ENCODE data around the gene ARHGEF6. TPM values are rescaled to one million over a fixed set of nuclear protein-coding genes. Genes with fewer than 3 reads are reported as not detected.

Gene ARHGEF6
- total RNA-seq, 1 experiment from 2014 or later, result 0.35 TPM

DNA sequence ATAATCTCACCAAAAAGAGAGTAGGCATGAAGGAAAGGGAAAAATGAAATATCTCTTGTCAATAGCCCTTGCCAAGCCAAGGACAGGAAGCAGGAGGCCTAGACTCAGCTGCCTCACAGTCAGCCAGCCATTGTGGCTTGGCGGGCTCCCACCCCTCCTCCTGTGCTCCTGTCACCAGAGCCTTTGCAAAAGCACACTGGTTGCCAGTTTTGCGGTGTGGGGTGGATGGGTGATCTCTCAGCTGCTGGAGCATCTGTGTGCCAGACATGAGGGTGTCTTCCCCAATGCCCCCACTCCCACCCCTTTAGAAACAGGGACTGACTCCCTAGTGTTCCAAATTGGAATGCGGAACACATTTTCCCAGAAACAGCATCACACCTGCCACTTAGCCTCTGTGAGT lies 26.1 kb downstream of the ARHGEF6 start:
- no peaks in the 10 kb centered on the region for H3K9me3 Mint-ChIP-seq (ENCODE audit: unreplicated experiment)

GRCh38 chrX:136752796-136753195 lies 27.9 kb downstream of the ARHGEF6 start:
- Mint-ChIP-seq H3K9me3 (ENCODE audit: unreplicated experiment) (no peaks in the 10 kb centered on the region), H3K36me3 (ENCODE audit: insufficient read depth, unreplicated experiment) (no peaks in the 10 kb centered on the region), H3K4me1 (ENCODE audit: insufficient read depth, unreplicated experiment) (peaks cover 6% of the 10 kb centered on the region), H3K4me3 (ENCODE audit: unreplicated experiment) (no peak overlapping the region), H3K27me3 (ENCODE audit: insufficient read depth, unreplicated experiment) (peaks cover 69% of the 10 kb centered on the region), H3K27ac (ENCODE audit: low read depth, unreplicated experiment) (no peak overlapping the region)
- intact Hi-C loops (cut with micrococcal nuclease), result no loop called here
- BruUV-seq (replicated peaks), result no TSS peak
- ChIA-PET CTCF (interaction anchor here (0.9 to 1.1 kb wide), 2 partner anchors 42 to 484 kb away, joined by 3 read pairs; no protein-coding TSS in a partner anchor), POLR2A (interaction anchor here (1.2 kb wide), 1 partner anchor 128 kb away, joined by 5 read pairs; the partner anchor contains the start of gene RBMX)
- DNase-seq (ENCODE audit: unreplicated experiment), result no peak
- no peak for TF ChIP-seq CTCF (IDR thresholded peaks at IDR 0.05; ENCODE audit: unreplicated experiment)

More for the DNA sequence above, 26.1 kb downstream of the ARHGEF6 start:
- ChIA-PET CTCF (no interaction called here), POLR2A (interaction anchor here (1.2 kb wide), 1 partner anchor 153 kb away, joined by 3 read pairs; no protein-coding TSS in a partner anchor)
- TF ChIP-seq CTCF (IDR thresholded peaks at IDR 0.05; ENCODE audit: unreplicated experiment), result no peak
- Mint-ChIP-seq H3K4me1 (ENCODE audit: insufficient read depth, unreplicated experiment) (peaks cover 6% of the 10 kb centered on the region), H3K4me3 (ENCODE audit: unreplicated experiment) (no peak overlapping the region), H3K36me3 (ENCODE audit: insufficient read depth, unreplicated experiment) (no peaks in the 10 kb centered on the region), H3K27me3 (ENCODE audit: insufficient read depth, unreplicated experiment) (peaks cover 63% of the 10 kb centered on the region), H3K27ac (ENCODE audit: low read depth, unreplicated experiment) (no peak overlapping the region)
- BruUV-seq (replicated peaks), result no TSS peak
- DNase-seq (ENCODE audit: unreplicated experiment), result no peak
- intact Hi-C loops (cut with micrococcal nuclease), result no loop called here

- H3K27ac Mint-ChIP-seq (ENCODE audit: low read depth, unreplicated experiment), result no peak overlapping the region
- DNase-seq (ENCODE audit: unreplicated experiment), result no peak
- H3K4me1 Mint-ChIP-seq (ENCODE audit: insufficient read depth, unreplicated experiment), result peaks cover 6% of the 10 kb centered on the region
- no peak overlapping the region for H3K4me3 Mint-ChIP-seq (ENCODE audit: unreplicated experiment)
- H3K36me3 Mint-ChIP-seq (ENCODE audit: insufficient read depth, unreplicated experiment), result no peaks in the 10 kb centered on the region
- ChIA-PET POLR2A (interaction anchor here (1.2 kb wide), 1 partner anchor 128 kb away, joined by 5 read pairs; the partner anchor contains the start of gene RBMX), CTCF (interaction anchor here (1.1 kb wide), 1 partner anchor 42 kb away, joined by 3 read pairs; no protein-coding TSS in a partner anchor)
- no peaks in the 10 kb centered on the region for H3K9me3 Mint-ChIP-seq (ENCODE audit: unreplicated experiment)
- BruUV-seq (replicated peaks), result no TSS peak
- H3K27me3 Mint-ChIP-seq (ENCODE audit: insufficient read depth, unreplicated experiment), result peaks cover 65% of the 10 kb centered on the region
- TF ChIP-seq CTCF (IDR thresholded peaks at IDR 0.05; ENCODE audit: unreplicated experiment), result no peak
- intact Hi-C loops (cut with micrococcal nuclease), result no loop called here
These were observed 28.4 kb downstream of the ARHGEF6 start for GRCh38 chrX:136752346-136752745.

- ChIA-PET CTCF (no interaction called here), POLR2A (interaction anchor here (0.7 kb wide), 1 partner anchor 224 kb away, joined by 4 read pairs; no protein-coding TSS in a partner anchor)
- DNase-seq (ENCODE audit: unreplicated experiment), result peak; percentile 33
- Mint-ChIP-seq H3K9me3 (ENCODE audit: unreplicated experiment) (no peaks in the 10 kb centered on the region), H3K4me3 (ENCODE audit: unreplicated experiment) (no peak overlapping the region), H3K36me3 (ENCODE audit: insufficient read depth, unreplicated experiment) (no peaks in the 10 kb centered on the region), H3K4me1 (ENCODE audit: insufficient read depth, unreplicated experiment) (peaks cover 6% of the 10 kb centered on the region), H3K27ac (ENCODE audit: low read depth, unreplicated experiment) (no peak overlapping the region), H3K27me3 (ENCODE audit: insufficient read depth, unreplicated experiment) (peaks cover 45% of the 10 kb centered on the region)
- BruUV-seq (replicated peaks), result no TSS peak
- intact Hi-C loops (cut with micrococcal nuclease), result no loop called here
- no peak for TF ChIP-seq CTCF (IDR thresholded peaks at IDR 0.05; ENCODE audit: unreplicated experiment)
These were observed 30.4 kb downstream of the ARHGEF6 start for GRCh38 chrX:136750364-136750763.

All from MCF 10A (cell line).